Suprapubic skin (tissue), 3 donors: ENCODE measurements around the gene DUS3L.

ENCODE experiments used
- POLR2A ChIP-seq, 2 donors: fragments of 450-650 bp; IDR thresholded peaks; one replicate each; pipeline ENCODE4 v1.6.1; 2017; ENCODE audit warnings: antibody characterized with exemption in 2 of 2, mild to moderate bottlenecking in 2 of 2, moderate library complexity in 2 of 2
- TF ChIP-seq, protein P1 (sequence below), 2 donors: fragments of 200-600 bp in 1 of 2; fragments of 450-650 bp in 1 of 2; sonication (generic) in 1 of 2; IDR thresholded peaks; one replicate each; pipeline ENCODE4 v1.5.1; 2016 to 2019; ENCODE audit warnings: antibody characterized with exemption in 2 of 2, mild to moderate bottlenecking in 1 of 2, moderate library complexity in 1 of 2

DNA sequence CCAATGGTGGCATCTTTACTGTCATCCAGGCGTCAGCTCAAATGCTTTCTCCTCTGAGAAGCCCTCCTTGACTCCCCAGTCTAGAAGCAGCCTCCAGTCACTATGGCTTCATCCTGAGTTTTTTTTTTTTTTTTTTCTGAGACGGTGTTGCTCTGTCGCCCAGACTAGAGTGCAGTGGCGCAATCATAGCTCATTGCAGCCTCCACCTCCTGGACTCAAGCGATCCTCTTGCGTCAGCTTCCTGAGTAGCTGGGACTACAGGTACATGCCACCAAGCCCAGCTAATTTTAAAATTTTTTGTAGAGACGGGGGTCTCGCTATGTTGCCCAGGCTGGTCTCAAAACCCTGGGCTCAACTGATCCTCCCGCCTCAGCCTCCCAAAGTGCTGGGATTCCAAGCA lies 18.1 kb upstream of the DUS3L start:
- TF ChIP-seq, protein P1, sequence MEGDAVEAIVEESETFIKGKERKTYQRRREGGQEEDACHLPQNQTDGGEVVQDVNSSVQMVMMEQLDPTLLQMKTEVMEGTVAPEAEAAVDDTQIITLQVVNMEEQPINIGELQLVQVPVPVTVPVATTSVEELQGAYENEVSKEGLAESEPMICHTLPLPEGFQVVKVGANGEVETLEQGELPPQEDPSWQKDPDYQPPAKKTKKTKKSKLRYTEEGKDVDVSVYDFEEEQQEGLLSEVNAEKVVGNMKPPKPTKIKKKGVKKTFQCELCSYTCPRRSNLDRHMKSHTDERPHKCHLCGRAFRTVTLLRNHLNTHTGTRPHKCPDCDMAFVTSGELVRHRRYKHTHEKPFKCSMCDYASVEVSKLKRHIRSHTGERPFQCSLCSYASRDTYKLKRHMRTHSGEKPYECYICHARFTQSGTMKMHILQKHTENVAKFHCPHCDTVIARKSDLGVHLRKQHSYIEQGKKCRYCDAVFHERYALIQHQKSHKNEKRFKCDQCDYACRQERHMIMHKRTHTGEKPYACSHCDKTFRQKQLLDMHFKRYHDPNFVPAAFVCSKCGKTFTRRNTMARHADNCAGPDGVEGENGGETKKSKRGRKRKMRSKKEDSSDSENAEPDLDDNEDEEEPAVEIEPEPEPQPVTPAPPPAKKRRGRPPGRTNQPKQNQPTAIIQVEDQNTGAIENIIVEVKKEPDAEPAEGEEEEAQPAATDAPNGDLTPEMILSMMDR (IDR thresholded peaks at IDR 0.05), result no peak
- TF ChIP-seq POLR2A (IDR thresholded peaks at IDR 0.05), result no peak
